UCSD-AML1 (cell line): ENCODE measurements around the gene CCL26.
A peak's percentile ranks its signal among the peaks of the same experiment; 100 is the strongest.
"Not testable (repeated sequence)": the region's sequence is repeated elsewhere in the genome, so short reads cannot be mapped to it uniquely, and the experiment has no call there.

Experiments
- DNase-seq: peaks from one replicate; lab custom pipeline; 2025; ENCODE audit not compliant: unreplicated experiment; lab: John Stamatoyannopoulos, UW

CCL26 gene

GRCh38 chr7:75739796-75740672 is 32.0 kb downstream of the CCL26 start:
- no peak for DNase-seq

GRCh38 chr7:75738975-75739795 is 32.8 kb downstream of the CCL26 start:
- peak; percentile 93 for DNase-seq

GRCh38 chr7:75738604-75738974 is 33.4 kb downstream of the CCL26 start, which contains the start of gene HIP1:
Gene HIP1 (minus strand): TSS chr7:75738941. CDS start chr7:75738920, 21 bp downstream.
- no peak for DNase-seq

GRCh38 chr7:75737856-75738603 is 34.0 kb downstream of the CCL26 start:
- no peak for DNase-seq

- DNase-seq, result no peak
Measured at GRCh38 chr7:75735581-75736350, 36.2 kb downstream of the CCL26 start.

- DNase-seq, result no peak
Measured at GRCh38 chr7:75734586-75735458, 37.2 kb downstream of the CCL26 start.

GRCh38 chr7:75732764-75733630 is 39.0 kb downstream of the CCL26 start:
- DNase-seq, result no peak

GRCh38 chr7:75732016-75732521 is 39.9 kb downstream of the CCL26 start:
- DNase-seq, result no peak

GRCh38 chr7:75729851-75730274 is 42.1 kb downstream of the CCL26 start:
- no peak for DNase-seq

- DNase-seq, result no peak
Measured at GRCh38 chr7:75727881-75728593, 44.0 kb downstream of the CCL26 start.

- not testable (repeated sequence) for DNase-seq
Measured at GRCh38 chr7:75727351-75727750, 44.7 kb downstream of the CCL26 start.

GRCh38 chr7:75725306-75725705 is 46.7 kb downstream of the CCL26 start:
- DNase-seq, result no peak

- DNase-seq, result no peak
Measured at GRCh38 chr7:75723444-75723843, 48.6 kb downstream of the CCL26 start.

- no peak for DNase-seq
Measured at GRCh38 chr7:75722373-75722772, 49.6 kb downstream of the CCL26 start.

GRCh38 chr7:75721922-75722321 is 50.1 kb downstream of the CCL26 start:
- DNase-seq, result not testable (repeated sequence)

GRCh38 chr7:75721426-75721825 is 50.6 kb downstream of the CCL26 start:
- no peak for DNase-seq

- DNase-seq, result no peak
Measured at GRCh38 chr7:75719626-75720025, 52.4 kb downstream of the CCL26 start.
